ENCODE measurements around the gene FER.

GRCh38 chr5:108711898-108712297 is 35.8 kb upstream of the FER start:
- TF ChIP-seq CTCF (IDR thresholded peaks at IDR 0.05; ENCODE audit: borderline replicate concordance, extremely low read depth, low read length, poor library complexity, severe bottlenecking) (no peak), EZH2 (IDR thresholded peaks at IDR 0.05; ENCODE audit: borderline replicate concordance, low read depth, low read length, severe bottlenecking) (no peak)

Measured in DND-41 (cell line).